RWPE2 (cell line): ENCODE results near the gene POU2AF2.
A peak's percentile ranks its signal among the peaks of the same experiment; 100 is the strongest.

Experiments used
- ATAC-seq: fragments of 200-7000 bp; cut with Tn5 transposase; 3 replicates; pipeline ENCODE4 v1.9.1; 2021; ENCODE audit warnings: low read depth
- DNase-seq: peaks from one replicate; pipeline ENCODE4 v3.0.0-alpha.2; 2020; ENCODE audit warnings: low spot score
- H3K27ac ChIP-seq: fragments of 450-650 bp; 2 replicates; pipeline ENCODE4 v1.5.1; 2017; ENCODE audit warnings: mild to moderate bottlenecking; ENCODE audit not compliant: poor library complexity, severe bottlenecking
- H3K27me3 ChIP-seq: fragments of 250-450 bp; sonication (Bioruptor Pico); 2 replicates; pipeline ENCODE4 v1.5.1; 2021; ENCODE audit warnings: mild to moderate bottlenecking, moderate library complexity; ENCODE audit not compliant: insufficient read depth, poor library complexity, severe bottlenecking
- H3K36me3 ChIP-seq: fragments of 250-450 bp; sonication (Bioruptor Pico); 2 replicates; pipeline ENCODE4 v1.5.1; 2020; ENCODE audit warnings: low read depth, mild to moderate bottlenecking, moderate library complexity
- H3K4me1 ChIP-seq: fragments of 250-450 bp; sonication (Bioruptor Pico); 2 replicates; pipeline ENCODE4 v1.5.1; 2021; ENCODE audit warnings: mild to moderate bottlenecking, moderate library complexity; ENCODE audit not compliant: insufficient read depth, poor library complexity, severe bottlenecking
- H3K4me3 ChIP-seq: fragments of 250-450 bp; sonication (Bioruptor Pico); 2 replicates; pipeline ENCODE4 v1.5.1; 2021; ENCODE audit warnings: mild to moderate bottlenecking, moderate library complexity; ENCODE audit not compliant: severe bottlenecking
- H3K9me3 ChIP-seq: fragments of 250-450 bp; sonication (Bioruptor Pico); 2 replicates; pipeline ENCODE4 v1.5.1; 2021; ENCODE audit warnings: mild to moderate bottlenecking, moderate library complexity; ENCODE audit not compliant: severe bottlenecking
- CTCF ChIP-seq: fragments of 450-650 bp; IDR thresholded peaks from one replicate; pipeline ENCODE4 v1.5.1; 2017; ENCODE audit warnings: mild to moderate bottlenecking, moderate library complexity; ENCODE audit not compliant: poor library complexity, severe bottlenecking

Gene POU2AF2

GRCh38 chr11:111245425-111245824 is at the start of gene POU2AF2:
POU2AF2 (plus strand) TSS chr11:111245725; CDS start chr11:111245854, 129 bp downstream.
- no peak for TF ChIP-seq CTCF
- no peak for ATAC-seq
- no peak within 1 kb of the TSS for H3K27ac ChIP-seq

GRCh38 chr11:111200010-111200534 is 45.5 kb upstream of the POU2AF2 start:
- H3K36me3 ChIP-seq = no peaks in the 10 kb centered on the region
- TF ChIP-seq CTCF = no peak
- no peak overlapping the region for H3K27ac ChIP-seq
- DNase-seq = no peak
- no peaks in the 10 kb centered on the region for H3K27me3 ChIP-seq
- no peak overlapping the region for H3K4me3 ChIP-seq
- no peaks in the 10 kb centered on the region for H3K4me1 ChIP-seq
- no peaks in the 10 kb centered on the region for H3K9me3 ChIP-seq
- no peak for ATAC-seq

More at GRCh38 chr11:111245425-111245824, at the start of gene POU2AF2:
- DNase-seq = no peak
- no peaks in the 10 kb centered on the region for H3K9me3 ChIP-seq
- H3K4me1 ChIP-seq = no peaks in the 10 kb centered on the region
- H3K4me3 ChIP-seq = no peak within 1 kb of the TSS
- no peaks in the 10 kb centered on the region for H3K36me3 ChIP-seq
- H3K27me3 ChIP-seq = peaks cover 17% of the 10 kb centered on the region

- TF ChIP-seq CTCF = no peak
- Histone ChIP-seq H3K9me3 (no peaks in the 10 kb centered on the region), H3K27me3 (no peaks in the 10 kb centered on the region), H3K27ac (no peak overlapping the region), H3K4me3 (no peak overlapping the region), H3K4me1 (peaks cover 13% of the 10 kb centered on the region), H3K36me3 (no peaks in the 10 kb centered on the region)
- DNase-seq (no peak), ATAC-seq (no peak)
Measured at GRCh38 chr11:111204211-111204610, 41.3 kb upstream of the POU2AF2 start.

GRCh38 chr11:111205632-111206385 is 39.7 kb upstream of the POU2AF2 start:
- TF ChIP-seq CTCF = no peak
- H3K4me1 ChIP-seq = peaks cover 13% of the 10 kb centered on the region

GRCh38 chr11:111206472-111206871 is 39.1 kb upstream of the POU2AF2 start:
- ATAC-seq (peak; percentile 90), DNase-seq (no peak)
- H3K4me3 ChIP-seq = no peak overlapping the region
- H3K4me1 ChIP-seq = peaks cover 13% of the 10 kb centered on the region
- H3K27ac ChIP-seq = peak overlapping the region; percentile 46
- TF ChIP-seq CTCF = no peak
- no peaks in the 10 kb centered on the region for H3K27me3 ChIP-seq
- no peaks in the 10 kb centered on the region for H3K9me3 ChIP-seq
- H3K36me3 ChIP-seq = no peaks in the 10 kb centered on the region

More at GRCh38 chr11:111205632-111206385, 39.7 kb upstream of the POU2AF2 start:
- Histone ChIP-seq H3K4me3 (no peak overlapping the region), H3K36me3 (no peaks in the 10 kb centered on the region), H3K27ac (peak overlapping the region; percentile 46), H3K27me3 (no peaks in the 10 kb centered on the region), H3K9me3 (no peaks in the 10 kb centered on the region)
- DNase-seq = no peak
- ATAC-seq = no peak
